ENCODE data around the gene AGPAT2. TPM values are rescaled to one million over a fixed set of nuclear protein-coding genes. Genes with fewer than 3 reads are reported as not detected.

AGPAT2 gene
- total and polyA plus RNA-seq, 7 experiments from 2014 or later, result 2.3 to 20.6 (median 12.0) TPM

DNA sequence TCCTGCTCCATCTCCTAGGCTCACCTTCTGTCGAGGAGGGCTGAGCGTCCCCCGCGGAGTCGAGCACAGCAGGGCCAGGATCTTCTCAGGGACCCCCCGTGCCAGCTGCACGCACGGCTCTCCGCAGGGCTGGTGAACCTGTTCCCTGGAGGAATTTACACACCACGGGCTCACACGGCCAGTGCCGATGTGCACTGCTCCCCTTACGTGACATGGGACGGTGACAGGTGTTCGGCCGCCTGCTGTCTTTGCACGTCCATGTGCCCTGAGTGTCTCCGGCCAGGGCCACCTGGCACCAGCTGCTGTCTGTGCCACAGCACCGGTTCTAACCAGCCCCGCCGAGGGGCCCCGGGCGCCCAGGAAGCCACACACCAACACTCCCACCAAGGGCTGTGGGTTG is 8.7 kb upstream of the AGPAT2 start:
- DNase-seq, result no peak
- peaks cover 0 to 10% (median 5%) of the 10 kb centered on the region in 5 donors for H3K27me3 Mint-ChIP-seq
- Histone ChIP-seq H3K27me3 (ENCODE audit: control insufficient read depth in 2 of 2, insufficient read depth in 2 of 2, low read length in 2 of 2) (no peaks in the 10 kb centered on the region), H3K4me1 (ENCODE audit: control insufficient read depth in 2 of 2, insufficient read depth in 2 of 2, low read length in 2 of 2) (peaks cover 4 to 9% of the 10 kb centered on the region in 2 donors), H3K9me3 (ENCODE audit: control insufficient read depth in 2 of 3, low read length in 3 of 3) (no peaks in the 10 kb centered on the region), H3K27ac (ENCODE audit: low read depth, low read length) (no peak overlapping the region), H3K36me3 (ENCODE audit: control insufficient read depth in 2 of 3, insufficient read depth in 3 of 3, low read length in 3 of 3) (no peaks in the 10 kb centered on the region), H3K4me3 (ENCODE audit: low read length) (no peak overlapping the region)
- ATAC-seq, result no peak
- peaks cover under 1 to 13% (median 7%) of the 10 kb centered on the region in 7 donors for H3K4me1 Mint-ChIP-seq
- intact Hi-C loops (cut with micrococcal nuclease), result no loop called here
- CTCF ChIA-PET, result no interaction called here
- no peak overlapping the region for H3K4me3 Mint-ChIP-seq
- H3K36me3 Mint-ChIP-seq, result no peaks in the 10 kb centered on the region
- POLR2A ChIA-PET, result no interaction called here
- H3K27ac Mint-ChIP-seq, result no peak overlapping the region
- H3K9me3 Mint-ChIP-seq, result peaks cover 0 to 2% (median 0%) of the 10 kb centered on the region in 11 donors

DNA sequence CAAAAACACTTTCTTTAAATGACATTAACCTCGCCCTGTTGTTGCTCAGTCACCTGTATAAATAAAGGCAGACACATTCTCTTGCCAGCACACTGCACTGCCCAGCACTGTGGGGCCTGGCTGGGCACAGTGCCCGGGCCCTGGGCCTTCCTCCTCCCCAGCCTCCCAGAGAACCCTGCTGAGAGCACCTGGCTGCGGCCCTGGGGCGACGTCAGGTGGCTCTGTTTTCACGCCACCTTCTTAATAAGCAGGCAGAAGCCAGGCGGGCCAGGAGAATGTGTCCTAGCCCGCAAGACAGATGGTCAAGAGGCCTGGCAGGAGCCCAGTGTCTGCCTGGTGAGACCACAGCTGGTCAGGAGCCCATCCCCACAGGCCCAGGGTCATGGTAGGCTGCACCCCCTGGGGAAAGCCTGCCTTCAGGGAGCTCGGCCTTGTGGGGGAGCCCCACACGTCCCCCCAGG is 8.2 kb upstream of the AGPAT2 start:
- peaks cover 0 to 11% (median 4%) of the 10 kb centered on the region in 7 donors for H3K4me1 Mint-ChIP-seq
- ATAC-seq, result no peak
- POLR2A ChIA-PET, result no interaction called here
- H3K36me3 Mint-ChIP-seq, result no peaks in the 10 kb centered on the region
- H3K27me3 Mint-ChIP-seq, result peaks cover 0 to 10% (median 5%) of the 10 kb centered on the region in 5 donors
- H3K27me3 ChIP-seq (ENCODE audit: control insufficient read depth in 2 of 2, insufficient read depth in 2 of 2, low read length in 2 of 2), result no peaks in the 10 kb centered on the region
- peaks cover 0 to 4% of the 10 kb centered on the region in 2 donors for H3K4me1 ChIP-seq (ENCODE audit: control insufficient read depth in 2 of 2, insufficient read depth in 2 of 2, low read length in 2 of 2)
- H3K9me3 ChIP-seq (ENCODE audit: control insufficient read depth in 2 of 3, low read length in 3 of 3), result no peaks in the 10 kb centered on the region
- intact Hi-C loops (cut with micrococcal nuclease), result no loop called here
- no peak for DNase-seq
- no peak overlapping the region for H3K4me3 ChIP-seq (ENCODE audit: low read length)
- peak overlapping the region in 1 of 10 donors; percentile 38 for H3K4me3 Mint-ChIP-seq
- CTCF ChIA-PET, result no interaction called here
- H3K27ac ChIP-seq (ENCODE audit: low read depth, low read length), result no peak overlapping the region
- peaks cover 0 to 2% (median 0%) of the 10 kb centered on the region in 11 donors for H3K9me3 Mint-ChIP-seq
- H3K27ac Mint-ChIP-seq, result no peak overlapping the region
- H3K36me3 ChIP-seq (ENCODE audit: control insufficient read depth in 2 of 3, insufficient read depth in 3 of 3, low read length in 3 of 3), result no peaks in the 10 kb centered on the region

DNA sequence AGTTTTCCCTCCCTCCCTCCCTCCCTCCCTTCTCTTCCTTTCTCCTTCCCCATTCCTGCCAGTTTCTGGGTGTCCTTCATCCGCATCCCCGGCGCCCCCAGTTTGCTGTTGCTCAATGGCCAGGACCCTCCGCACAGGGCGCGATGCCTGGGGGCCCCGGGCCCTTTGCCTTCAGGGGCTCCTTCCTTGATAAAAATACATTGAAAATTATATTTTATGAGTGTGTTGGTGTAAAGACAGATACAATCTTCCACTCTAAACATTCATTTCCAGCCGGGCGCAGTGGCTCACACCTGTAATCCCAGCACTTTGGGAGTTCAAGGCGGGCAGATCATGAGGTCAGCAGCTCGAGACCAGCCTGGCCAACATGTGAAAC is 7.6 kb upstream of the AGPAT2 start:
- Mint-ChIP-seq H3K4me3 (no peak overlapping the region), H3K36me3 (no peaks in the 10 kb centered on the region), H3K27me3 (peaks cover 0 to 9% (median 5%) of the 10 kb centered on the region in 5 donors), H3K4me1 (peaks cover 0 to 8% (median 0%) of the 10 kb centered on the region in 7 donors), H3K9me3 (no peaks in the 10 kb centered on the region), H3K27ac (no peak overlapping the region)
- Histone ChIP-seq H3K4me3 (ENCODE audit: low read length) (no peak overlapping the region), H3K9me3 (ENCODE audit: control insufficient read depth in 2 of 3, low read length in 3 of 3) (no peaks in the 10 kb centered on the region), H3K27me3 (ENCODE audit: control insufficient read depth in 2 of 2, insufficient read depth in 2 of 2, low read length in 2 of 2) (no peaks in the 10 kb centered on the region), H3K4me1 (ENCODE audit: control insufficient read depth in 2 of 2, insufficient read depth in 2 of 2, low read length in 2 of 2) (no peaks in the 10 kb centered on the region), H3K36me3 (ENCODE audit: control insufficient read depth in 2 of 3, insufficient read depth in 3 of 3, low read length in 3 of 3) (no peaks in the 10 kb centered on the region), H3K27ac (ENCODE audit: low read depth, low read length) (no peak overlapping the region)
- POLR2A ChIA-PET, result no interaction called here
- no peak for ATAC-seq
- no peak for DNase-seq
- CTCF ChIA-PET, result no interaction called here
- intact Hi-C loops (cut with micrococcal nuclease), result loop anchor here in 1 of 2 donors (1.0 kb wide), 1 partner anchor 210 kb away; no protein-coding TSS in a partner anchor

DNA sequence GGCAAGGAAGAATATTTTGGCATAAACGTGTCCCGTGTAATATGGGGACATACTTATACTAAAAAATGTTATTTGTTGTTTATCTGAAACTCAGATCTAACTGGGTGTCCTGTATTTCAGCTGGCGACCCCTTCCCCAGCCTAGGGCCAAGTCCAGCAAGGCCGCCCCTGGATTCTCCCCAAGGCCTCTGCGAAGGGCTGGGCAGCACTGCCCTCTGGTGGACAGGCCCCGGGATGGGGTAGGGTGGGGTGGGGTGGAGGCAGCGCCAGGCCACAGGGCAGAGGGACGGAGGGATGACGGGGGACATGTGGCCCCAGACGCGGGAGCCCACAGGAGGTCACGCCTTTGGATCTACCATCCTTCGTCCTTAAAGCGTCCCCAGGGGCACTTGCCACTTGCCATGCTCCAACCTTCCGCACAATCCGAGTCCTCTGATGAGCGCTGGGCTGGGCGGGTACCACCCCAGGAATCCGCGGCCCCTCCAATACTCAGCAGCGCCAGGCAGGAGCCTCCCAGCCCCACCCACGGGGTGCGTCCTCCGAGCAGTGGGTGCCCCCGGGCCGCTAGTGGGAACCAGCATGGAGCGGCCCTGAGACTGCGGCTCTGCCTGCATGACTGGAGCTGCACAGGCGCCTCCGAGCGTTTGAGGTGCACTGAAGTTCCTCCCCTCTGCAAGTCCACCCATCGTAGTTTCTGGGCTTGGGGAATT is 7.1 kb upstream of the AGPAT2 start:
- ChIA-PET POLR2A (interaction anchor here (0.5 kb wide), 1 partner anchor 554 kb away, joined by 4 read pairs; no protein-coding TSS in a partner anchor), CTCF (no interaction called here)
- Histone ChIP-seq H3K9me3 (ENCODE audit: control insufficient read depth in 2 of 3, low read length in 3 of 3) (no peaks in the 10 kb centered on the region), H3K4me3 (ENCODE audit: low read length) (no peak overlapping the region), H3K27me3 (ENCODE audit: control insufficient read depth in 2 of 2, insufficient read depth in 2 of 2, low read length in 2 of 2) (no peaks in the 10 kb centered on the region), H3K36me3 (ENCODE audit: control insufficient read depth in 2 of 3, insufficient read depth in 3 of 3, low read length in 3 of 3) (no peaks in the 10 kb centered on the region), H3K4me1 (ENCODE audit: control insufficient read depth in 2 of 2, insufficient read depth in 2 of 2, low read length in 2 of 2) (no peaks in the 10 kb centered on the region), H3K27ac (ENCODE audit: low read depth, low read length) (no peak overlapping the region)
- Mint-ChIP-seq H3K36me3 (no peaks in the 10 kb centered on the region), H3K9me3 (no peaks in the 10 kb centered on the region), H3K27ac (no peak overlapping the region), H3K4me3 (no peak overlapping the region), H3K4me1 (peaks cover 0 to 8% (median 0%) of the 10 kb centered on the region in 7 donors), H3K27me3 (peaks cover 0 to 9% (median 5%) of the 10 kb centered on the region in 5 donors)
- intact Hi-C loops (cut with micrococcal nuclease), result loop anchor here in 1 of 2 donors (1.0 kb wide), 1 partner anchor 209 kb away; no protein-coding TSS in a partner anchor
- ATAC-seq (peak; percentile 70), DNase-seq (peak in 1 of 9 donors; percentile 53)

DNA sequence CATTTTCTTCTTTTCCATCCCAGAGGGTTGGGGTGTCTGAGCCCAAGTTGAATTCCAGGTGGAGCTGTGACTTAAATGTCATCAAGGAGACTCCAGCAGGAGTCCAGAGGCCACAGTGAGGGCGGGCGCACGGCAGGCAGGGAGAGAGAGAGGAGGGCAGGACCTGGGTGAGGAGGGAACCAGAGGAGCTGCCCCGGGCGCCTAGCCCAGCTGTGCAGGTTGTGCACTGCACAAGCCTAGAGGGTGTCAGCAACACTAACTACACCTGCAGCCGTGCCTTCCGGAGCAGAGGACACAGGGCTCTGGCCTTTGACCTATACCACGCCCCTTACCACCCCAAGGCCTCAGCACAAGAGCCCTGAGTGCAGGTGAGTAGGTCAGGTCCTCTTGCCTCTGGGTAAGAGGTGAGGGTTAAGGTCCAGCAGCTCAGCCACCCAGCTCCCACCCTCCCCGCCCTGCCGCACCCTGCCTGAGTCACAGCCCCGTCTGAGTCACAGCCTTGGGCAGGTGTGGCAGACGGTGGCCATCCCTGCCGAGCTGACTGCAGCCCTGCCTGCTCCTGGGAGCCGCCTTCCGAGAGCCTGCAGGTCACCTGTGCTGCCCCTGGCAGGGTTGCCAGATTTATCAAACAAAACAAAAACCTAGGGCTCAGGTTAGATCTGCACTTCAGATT is 6.4 kb upstream of the AGPAT2 start:
- Mint-ChIP-seq H3K9me3 (no peaks in the 10 kb centered on the region), H3K27me3 (peaks cover 0 to 8% (median 5%) of the 10 kb centered on the region in 5 donors), H3K27ac (no peak overlapping the region), H3K4me3 (no peak overlapping the region), H3K4me1 (peaks cover 0 to 8% (median 0%) of the 10 kb centered on the region in 7 donors), H3K36me3 (no peaks in the 10 kb centered on the region)
- ATAC-seq (peak; percentile 36), DNase-seq (no peak)
- H3K27ac ChIP-seq (ENCODE audit: low read depth, low read length), result no peak overlapping the region
- H3K27me3 ChIP-seq (ENCODE audit: control insufficient read depth in 2 of 2, insufficient read depth in 2 of 2, low read length in 2 of 2), result no peaks in the 10 kb centered on the region
- no peaks in the 10 kb centered on the region for H3K36me3 ChIP-seq (ENCODE audit: control insufficient read depth in 2 of 3, insufficient read depth in 3 of 3, low read length in 3 of 3)
- no peaks in the 10 kb centered on the region for H3K4me1 ChIP-seq (ENCODE audit: control insufficient read depth in 2 of 2, insufficient read depth in 2 of 2, low read length in 2 of 2)
- CTCF ChIA-PET, result no interaction called here
- POLR2A ChIA-PET, result interaction anchor here (0.5 kb wide), 1 partner anchor 553 kb away, joined by 4 read pairs; no protein-coding TSS in a partner anchor
- intact Hi-C loops (cut with micrococcal nuclease), result loop anchor here in 1 of 2 donors (1.0 kb wide), 1 partner anchor 208 kb away; no protein-coding TSS in a partner anchor
- H3K9me3 ChIP-seq (ENCODE audit: control insufficient read depth in 2 of 3, low read length in 3 of 3), result no peaks in the 10 kb centered on the region
- no peak overlapping the region for H3K4me3 ChIP-seq (ENCODE audit: low read length)

DNA sequence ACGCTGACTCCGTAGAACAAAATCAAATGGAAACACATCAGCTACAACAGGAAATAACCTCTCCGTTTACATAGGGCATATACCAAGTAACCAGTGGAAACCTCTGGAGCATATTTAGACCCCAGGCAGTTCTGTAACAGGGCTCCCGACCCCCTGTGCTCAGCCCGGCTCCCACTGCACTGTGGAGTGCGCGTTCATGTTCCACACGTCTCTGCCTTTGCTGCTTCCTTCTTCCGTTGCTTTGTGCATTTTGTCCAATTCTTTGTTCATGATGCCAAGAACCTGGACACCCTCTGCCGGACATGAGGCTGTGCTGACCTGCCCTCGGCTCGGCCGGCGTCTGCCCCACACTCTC is 5.9 kb upstream of the AGPAT2 start:
- no peak overlapping the region for H3K4me3 Mint-ChIP-seq
- intact Hi-C loops (cut with micrococcal nuclease), result no loop called here
- no peak overlapping the region for H3K27ac ChIP-seq (ENCODE audit: low read depth, low read length)

More for the DNA sequence above, 5.9 kb upstream of the AGPAT2 start:
- no peaks in the 10 kb centered on the region for H3K9me3 Mint-ChIP-seq
- peaks cover 0 to 8% (median 0%) of the 10 kb centered on the region in 7 donors for H3K4me1 Mint-ChIP-seq
- H3K36me3 Mint-ChIP-seq, result no peaks in the 10 kb centered on the region
- H3K27ac Mint-ChIP-seq, result no peak overlapping the region
- CTCF ChIA-PET, result no interaction called here
- no peak overlapping the region for H3K4me3 ChIP-seq (ENCODE audit: low read length)
- peaks cover 0 to 7% (median 5%) of the 10 kb centered on the region in 5 donors for H3K27me3 Mint-ChIP-seq
- ATAC-seq, result no peak
- H3K4me1 ChIP-seq (ENCODE audit: control insufficient read depth in 2 of 2, insufficient read depth in 2 of 2, low read length in 2 of 2), result no peaks in the 10 kb centered on the region
- DNase-seq, result no peak
- no peaks in the 10 kb centered on the region for H3K27me3 ChIP-seq (ENCODE audit: control insufficient read depth in 2 of 2, insufficient read depth in 2 of 2, low read length in 2 of 2)
- H3K9me3 ChIP-seq (ENCODE audit: control insufficient read depth in 2 of 3, low read length in 3 of 3), result no peaks in the 10 kb centered on the region
- no peaks in the 10 kb centered on the region for H3K36me3 ChIP-seq (ENCODE audit: control insufficient read depth in 2 of 3, insufficient read depth in 3 of 3, low read length in 3 of 3)
- POLR2A ChIA-PET, result no interaction called here

Data from naive thymus-derived CD4-positive, alpha-beta T cell (primary cell).